ENCODE results near the gene PITPNM1.
"Not testable (repeated sequence)": the region's sequence is repeated elsewhere in the genome, so short reads cannot be mapped to it uniquely, and the experiment has no call there.

PITPNM1 gene

GRCh38 chr11:67523556-67524479 is 18.7 kb upstream of the PITPNM1 start:
- no peak for DNase-seq (ENCODE audit: low read depth)

- no peak for DNase-seq (ENCODE audit: low read depth)
Measured at GRCh38 chr11:67522844-67523555, 17.8 kb upstream of the PITPNM1 start, which contains the start of gene CABP2. Gene CABP2, minus strand, starts transcription at chr11:67523446. Its CDS starts 120 bp downstream, at chr11:67523326.

- no peak for DNase-seq (ENCODE audit: low read depth)
Measured at GRCh38 chr11:67522338-67522737, 17.2 kb upstream of the PITPNM1 start.

- DNase-seq (ENCODE audit: low read depth), result no peak
Measured at GRCh38 chr11:67521924-67522323, 16.8 kb upstream of the PITPNM1 start.

- no peak for DNase-seq (ENCODE audit: low read depth)
Measured at GRCh38 chr11:67520856-67521824, 16.0 kb upstream of the PITPNM1 start.

GRCh38 chr11:67519726-67520125 is 14.6 kb upstream of the PITPNM1 start:
- DNase-seq (ENCODE audit: low read depth), result no peak

- DNase-seq (ENCODE audit: low read depth), result no peak
Measured at GRCh38 chr11:67517784-67518552, 12.8 kb upstream of the PITPNM1 start.

- no peak for DNase-seq (ENCODE audit: low read depth)
Measured at GRCh38 chr11:67516806-67517205, 11.6 kb upstream of the PITPNM1 start.

GRCh38 chr11:67514116-67514515 is 9.0 kb upstream of the PITPNM1 start:
- DNase-seq (ENCODE audit: low read depth), result no peak

- not testable (repeated sequence) for DNase-seq (ENCODE audit: low read depth)
Measured at GRCh38 chr11:67511558-67511957, 6.4 kb upstream of the PITPNM1 start.

- DNase-seq (ENCODE audit: low read depth), result no peak
Measured at GRCh38 chr11:67510023-67510345, 4.8 kb upstream of the PITPNM1 start.

- peak; percentile 99 for DNase-seq (ENCODE audit: low read depth)
Measured at GRCh38 chr11:67508486-67509121, 3.4 kb upstream of the PITPNM1 start.

- DNase-seq (ENCODE audit: low read depth), result peak; percentile 95
Measured at GRCh38 chr11:67507864-67508485, 2.8 kb upstream of the PITPNM1 start, which contains the start of gene CDK2AP2. Gene CDK2AP2, minus strand, starts transcription at chr11:67508162. Its CDS starts 80 bp downstream, at chr11:67508082.

GRCh38 chr11:67507242-67507863 is 2.2 kb upstream of the PITPNM1 start:
- no peak for DNase-seq (ENCODE audit: low read depth)

GRCh38 chr11:67506426-67507051 is 1.4 kb upstream of the PITPNM1 start:
- DNase-seq (ENCODE audit: low read depth), result no peak

- DNase-seq (ENCODE audit: low read depth), result peak; percentile 85
Measured at GRCh38 chr11:67505605-67506396, 638 bp upstream of the PITPNM1 start.

GRCh38 chr11:67504005-67504949 is 886 bp downstream of the PITPNM1 start:
- DNase-seq (ENCODE audit: low read depth), result no peak

Measured in T follicular helper cell (primary cell).